GM18499 (cell line): ENCODE results near the gene RBMS3.
"Not testable (repeated sequence)": the region's sequence is repeated elsewhere in the genome, so short reads cannot be mapped to it uniquely, and the experiment has no call there.

ENCODE experiments used
- ATAC-seq: cut with Tn5 transposase; IDR thresholded peaks from one replicate; pipeline ENCODE4 v1.9.1; 2021; ENCODE audit warnings: moderate number of reproducible peaks; ENCODE audit not compliant: insufficient read depth, unreplicated experiment

The RBMS3 gene

DNA sequence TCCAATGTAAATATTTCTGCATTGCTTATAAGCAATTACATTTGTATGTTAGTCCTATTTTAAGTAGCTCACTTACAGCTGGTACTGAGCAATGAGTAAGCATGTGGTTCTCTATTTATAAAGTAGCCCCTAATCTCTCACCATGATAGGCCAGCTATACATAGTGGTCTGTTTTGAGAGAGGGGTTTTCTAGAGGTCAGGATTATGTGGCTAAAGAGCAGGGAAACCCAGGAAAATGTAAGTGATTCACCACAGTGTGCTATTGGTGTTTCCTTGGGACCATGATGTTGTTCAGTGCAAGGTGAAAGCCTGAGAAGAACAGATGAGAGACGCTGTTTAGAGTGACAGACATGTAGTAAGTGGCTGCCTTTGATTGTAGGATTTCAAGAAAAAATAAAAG lies 26.4 kb downstream of the RBMS3 start:
- no peak for ATAC-seq

DNA sequence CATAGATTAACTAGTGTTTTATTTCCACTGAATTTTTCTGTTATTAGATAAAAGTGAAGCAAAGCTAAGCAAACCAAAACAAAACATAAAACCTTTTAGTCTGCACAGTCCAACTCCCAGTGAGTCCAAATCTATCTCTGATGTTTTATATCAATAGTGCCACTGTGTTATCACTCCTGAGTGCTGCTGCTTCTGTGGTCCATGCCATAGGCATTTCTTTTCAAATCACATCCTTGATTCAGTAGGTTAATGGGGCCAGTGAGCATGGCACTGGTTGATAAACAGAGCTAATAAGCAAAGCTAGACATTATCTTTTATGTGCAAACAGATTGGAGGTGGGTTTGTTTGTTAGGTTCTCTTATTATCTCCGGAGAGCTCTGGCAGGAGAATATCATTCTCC lies 30.0 kb downstream of the RBMS3 start:
- no peak for ATAC-seq

DNA sequence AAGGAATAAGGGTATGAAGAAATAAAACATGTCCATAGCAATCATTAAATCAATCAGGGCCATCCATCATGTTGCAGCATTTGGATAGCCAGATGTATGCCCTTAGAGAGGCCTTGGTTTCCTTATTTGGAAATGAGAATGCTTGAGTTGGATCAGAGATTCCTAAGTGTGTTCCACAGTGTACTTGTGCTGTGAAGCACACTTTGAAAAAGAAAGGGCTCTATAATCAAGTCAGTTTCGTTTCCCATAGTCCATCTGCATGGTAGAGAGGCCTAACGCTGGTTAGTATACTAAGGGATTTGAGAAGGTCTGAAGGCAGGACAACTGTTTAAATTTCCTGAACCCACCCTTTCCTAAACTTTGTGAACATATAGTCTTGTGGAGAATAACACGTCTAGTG lies 30.9 kb downstream of the RBMS3 start:
- no peak for ATAC-seq

DNA sequence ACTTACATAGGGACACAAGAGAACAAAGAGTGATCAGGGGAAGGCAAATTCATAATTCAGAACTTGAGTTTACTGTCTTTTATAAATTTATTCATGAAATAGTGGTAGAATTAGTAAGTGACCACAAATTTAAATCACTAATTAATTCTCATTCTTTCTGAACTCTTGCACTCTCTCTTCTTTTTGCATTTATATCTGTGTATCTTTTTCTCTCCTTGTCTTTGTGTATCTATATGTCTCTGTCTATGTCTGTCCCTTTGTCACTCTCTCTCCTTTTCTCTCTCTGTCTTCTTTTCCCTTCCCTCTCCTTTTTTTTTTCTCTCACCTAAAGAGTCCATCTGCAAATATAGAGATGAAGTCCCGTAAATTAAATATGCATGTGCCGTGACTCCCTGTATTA lies 31.5 kb downstream of the RBMS3 start:
- ATAC-seq, result no peak

GRCh38 chr3:29312960-29313452 lies 32.1 kb downstream of the RBMS3 start:
- no peak for ATAC-seq

DNA sequence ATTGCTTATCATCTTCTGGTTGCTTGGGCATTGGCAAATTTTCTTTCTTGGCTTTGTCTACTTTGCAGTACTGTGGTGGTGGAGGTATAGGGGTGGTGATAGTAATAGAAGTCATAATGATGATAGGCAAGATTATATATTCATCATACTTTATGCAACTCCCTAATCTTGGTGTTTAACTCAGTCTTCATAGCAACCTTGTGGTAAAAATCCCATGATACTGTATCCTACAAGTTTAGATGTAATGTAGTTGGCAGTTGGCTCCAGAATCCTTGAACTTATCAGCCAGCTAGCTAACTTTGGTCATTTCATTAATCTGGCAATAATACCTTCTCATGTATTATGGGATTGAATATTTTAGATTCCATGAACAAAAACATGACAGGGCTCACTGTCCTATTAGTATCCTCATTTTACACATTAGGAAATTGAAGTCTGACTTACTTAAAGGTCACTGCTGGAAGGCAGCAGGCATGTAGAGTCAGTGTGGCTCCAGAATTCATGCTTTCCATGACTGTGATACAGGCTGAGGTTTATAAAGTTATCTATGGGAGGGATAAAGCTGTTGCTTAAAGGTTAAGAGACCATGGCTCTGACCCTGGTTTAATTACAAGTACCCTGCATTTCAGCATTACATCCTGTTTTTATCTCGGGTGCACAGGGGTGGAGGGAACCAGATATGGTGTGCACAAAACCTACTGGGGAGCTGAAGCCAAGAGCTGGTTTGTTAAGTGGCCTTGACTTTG lies 33.3 kb downstream of the RBMS3 start:
- no peak for ATAC-seq

GRCh38 chr3:29314727-29315088 lies 33.8 kb downstream of the RBMS3 start:
- ATAC-seq, result no peak

- no peak for ATAC-seq
Measured at GRCh38 chr3:29317659-29318173, 36.8 kb downstream of the RBMS3 start.

- no peak for ATAC-seq
Measured at GRCh38 chr3:29318251-29318650, 37.4 kb downstream of the RBMS3 start.

DNA sequence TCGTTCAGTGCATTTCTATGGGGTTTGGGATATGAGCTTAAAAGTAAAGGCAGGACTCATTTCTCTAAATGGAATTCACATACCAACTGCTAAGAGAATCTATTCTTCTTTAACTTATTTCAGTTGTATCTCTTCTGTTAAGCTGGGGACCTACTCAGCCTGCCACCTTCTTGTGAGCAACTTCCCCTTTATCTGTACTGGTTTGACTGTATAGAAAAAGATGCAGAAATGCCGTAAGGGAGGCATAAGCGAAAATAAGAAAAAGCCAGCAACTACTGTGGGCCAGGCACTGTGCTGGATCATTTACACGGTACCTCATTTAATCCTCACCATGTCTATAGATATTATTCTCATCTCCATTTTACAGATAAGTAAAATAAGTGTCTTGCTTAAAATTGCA lies 38.4 kb downstream of the RBMS3 start:
- ATAC-seq, result peak; percentile 70

DNA sequence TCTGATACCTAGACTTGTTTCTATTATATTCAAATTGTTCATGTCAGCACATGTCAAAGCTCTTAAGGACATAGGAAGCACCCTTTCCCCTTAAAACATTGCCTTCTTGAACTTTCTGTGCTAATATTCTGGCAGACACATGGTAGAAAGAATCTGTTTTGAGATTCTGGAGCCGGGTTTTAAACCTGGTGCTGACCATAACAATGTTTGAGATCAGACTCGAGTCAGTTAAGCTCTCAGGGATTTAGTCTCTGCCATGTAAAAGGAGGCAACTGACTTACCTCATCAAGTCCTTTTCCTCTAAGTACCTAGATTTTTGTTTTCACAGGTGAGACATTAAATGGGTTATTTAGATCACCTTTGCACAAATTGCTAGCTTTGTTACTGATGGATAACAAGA lies 38.9 kb downstream of the RBMS3 start:
- no peak for ATAC-seq

GRCh38 chr3:29322586-29322985 lies 41.7 kb downstream of the RBMS3 start:
- ATAC-seq, result no peak

GRCh38 chr3:29324180-29324651 lies 43.3 kb downstream of the RBMS3 start:
- peak; percentile 98 for ATAC-seq

DNA sequence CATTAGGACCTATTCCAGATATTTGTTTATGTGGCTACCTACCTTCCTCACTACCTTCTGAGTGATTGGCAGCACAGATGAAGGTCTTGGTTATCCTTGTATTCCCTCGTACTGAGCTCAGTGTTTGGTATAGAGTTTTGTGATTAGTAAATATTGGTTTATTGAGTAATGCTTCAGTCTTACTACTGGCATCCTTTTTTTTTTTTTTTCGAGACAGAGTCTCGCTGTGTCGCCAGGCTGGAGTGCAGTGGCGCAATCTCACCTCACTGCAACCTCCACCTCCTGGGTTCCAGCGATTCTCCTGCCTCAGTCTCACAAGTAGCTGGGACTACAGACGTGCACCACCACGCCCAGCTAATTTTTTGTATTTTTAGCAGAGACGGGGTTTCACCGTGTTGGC lies 45.7 kb downstream of the RBMS3 start:
- ATAC-seq, result not testable (repeated sequence)

DNA sequence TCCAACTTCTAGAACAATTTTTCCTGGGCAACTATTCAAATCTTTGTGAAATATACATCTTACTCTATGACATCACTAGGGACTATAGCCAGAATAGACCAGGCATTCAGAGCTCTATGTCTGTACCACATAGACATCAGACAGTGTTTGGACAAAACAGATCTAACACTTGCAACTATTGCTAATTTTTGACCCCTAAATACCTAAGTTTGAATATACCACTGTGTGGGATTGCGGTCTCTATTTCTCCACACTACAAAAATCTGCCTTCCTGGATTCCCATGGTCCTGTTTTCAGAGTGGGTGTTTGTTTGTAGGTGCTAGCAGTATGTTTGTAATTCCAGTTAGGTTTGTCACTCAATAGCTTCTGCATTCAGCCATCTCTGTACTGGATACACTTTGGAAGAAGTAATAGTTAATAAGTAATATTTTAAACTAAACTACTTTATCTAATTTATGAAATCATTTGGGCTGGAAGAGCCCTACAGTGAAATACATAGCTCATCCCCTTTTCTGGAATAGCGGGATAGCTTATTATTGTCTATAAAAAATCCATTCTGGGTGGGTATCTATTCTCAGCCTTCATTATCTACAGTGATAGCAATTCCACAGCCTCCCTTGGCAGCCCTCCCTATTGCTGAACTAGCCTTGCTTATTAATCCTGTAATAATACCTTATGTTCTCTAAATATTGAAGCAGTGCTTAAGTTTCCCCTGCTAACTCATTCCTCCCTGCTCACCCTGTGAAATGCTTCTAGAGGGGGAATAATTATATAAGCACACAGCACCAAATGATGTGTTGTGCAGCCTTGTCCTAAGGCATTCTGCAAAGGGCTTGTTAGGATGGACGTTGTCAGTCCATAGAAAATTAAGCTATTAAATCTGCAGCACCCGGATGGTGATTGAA lies 49.4 kb downstream of the RBMS3 start:
- ATAC-seq, result no peak

GRCh38 chr3:29331035-29331434 lies 50.2 kb downstream of the RBMS3 start:
- ATAC-seq, result no peak

- ATAC-seq, result no peak
Measured at GRCh38 chr3:29331456-29332194, 50.8 kb downstream of the RBMS3 start.

GRCh38 chr3:29332195-29332637 lies 51.3 kb downstream of the RBMS3 start:
- no peak for ATAC-seq

GRCh38 chr3:29333576-29333975 lies 52.7 kb downstream of the RBMS3 start:
- ATAC-seq, result no peak

DNA sequence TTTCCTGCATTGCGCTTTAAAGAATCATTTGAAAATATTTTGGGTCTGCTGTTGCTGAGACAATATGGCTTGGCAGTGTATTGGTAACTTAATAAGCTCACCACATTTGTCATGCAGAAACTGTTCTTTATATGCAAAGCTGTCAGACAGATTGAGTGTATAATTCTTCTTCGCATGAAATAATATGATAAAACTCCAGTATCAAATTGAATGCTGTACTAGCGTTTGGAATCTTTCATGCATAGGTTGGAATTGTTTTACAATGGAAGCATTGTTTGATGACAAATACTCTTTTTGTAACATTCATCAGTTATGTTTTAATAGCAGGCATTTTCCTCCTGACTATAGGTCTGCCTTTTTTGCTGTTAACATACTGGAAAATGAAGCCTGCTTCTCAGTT lies 53.8 kb downstream of the RBMS3 start:
- no peak for ATAC-seq
